HG02623 (cell line): ENCODE data around the gene TECTB.

Experiments used
- ATAC-seq: cut with Tn5 transposase; IDR thresholded peaks from one replicate; pipeline ENCODE4 v1.9.1; 2021; ENCODE audit warnings: moderate library complexity; ENCODE audit not compliant: unreplicated experiment

TECTB gene

GRCh38 chr10:112307358-112308124 lies 24.3 kb downstream of the TECTB start:
- no peak for ATAC-seq

GRCh38 chr10:112308125-112308502 lies 24.9 kb downstream of the TECTB start:
- ATAC-seq: no peak

GRCh38 chr10:112311481-112311880 lies 28.3 kb downstream of the TECTB start:
- no peak for ATAC-seq

DNA sequence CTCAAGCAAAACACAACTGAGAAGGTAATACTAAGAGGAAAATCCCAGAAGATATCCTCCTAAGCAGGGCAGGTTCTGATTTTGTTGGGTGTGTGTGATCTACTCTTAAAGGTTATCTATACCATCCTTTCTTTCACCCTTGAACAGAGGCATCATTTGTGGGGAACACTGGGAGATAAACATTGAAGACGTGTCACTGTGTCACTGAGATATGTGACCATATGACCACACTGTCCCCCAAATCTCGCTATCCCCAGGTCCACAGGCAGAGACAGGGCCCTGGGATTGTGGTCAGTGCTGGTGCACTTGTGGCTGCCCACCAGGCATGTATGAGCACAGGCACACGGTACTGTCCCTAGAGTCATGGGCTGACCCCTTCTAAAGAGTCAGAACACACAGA lies 30.0 kb downstream of the TECTB start:
- no peak for ATAC-seq

DNA sequence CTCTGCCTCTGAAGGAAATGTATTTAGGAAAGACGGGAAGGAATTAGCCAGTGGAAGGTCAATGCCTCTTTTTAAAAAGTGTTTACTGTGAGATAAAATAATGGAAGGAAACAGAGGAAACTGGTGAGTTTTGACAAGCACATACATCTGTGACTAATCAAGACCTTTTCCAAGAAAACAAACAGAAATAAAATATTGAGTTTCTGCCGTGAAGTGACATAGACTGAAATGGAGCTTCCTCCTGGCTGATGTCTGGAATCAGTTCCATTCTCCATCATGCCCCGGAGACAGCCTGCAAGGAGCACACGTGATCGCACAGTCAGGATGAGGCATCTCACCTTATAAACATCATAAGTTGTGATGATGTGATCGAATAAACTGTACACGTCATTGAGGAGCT lies 30.7 kb downstream of the TECTB start:
- no peak for ATAC-seq

- ATAC-seq: peak; percentile 77
Observed at GRCh38 chr10:112314822-112315474, 31.7 kb downstream of the TECTB start.

DNA sequence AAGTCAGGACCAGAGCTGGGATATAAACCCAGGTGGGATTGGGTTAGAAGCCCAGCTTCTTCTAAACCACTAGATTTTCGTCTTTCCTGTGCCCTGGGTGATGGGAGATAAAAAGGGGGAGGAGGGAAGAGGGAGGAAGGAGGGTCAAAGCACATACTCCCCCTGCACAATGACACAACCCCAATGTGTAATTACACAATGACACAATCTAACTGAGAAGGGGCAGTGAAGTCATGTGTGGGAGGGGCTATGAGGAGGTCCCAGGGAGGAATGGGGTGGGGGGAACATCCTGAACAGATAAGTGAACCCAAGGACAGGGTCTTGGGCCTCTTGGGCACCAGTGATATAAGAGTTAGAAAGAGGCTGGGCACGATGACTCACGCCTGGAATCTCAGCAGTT lies 44.5 kb downstream of the TECTB start:
- ATAC-seq: no peak

- no peak for ATAC-seq
Observed at GRCh38 chr10:112330162-112330561, 47.0 kb downstream of the TECTB start.

DNA sequence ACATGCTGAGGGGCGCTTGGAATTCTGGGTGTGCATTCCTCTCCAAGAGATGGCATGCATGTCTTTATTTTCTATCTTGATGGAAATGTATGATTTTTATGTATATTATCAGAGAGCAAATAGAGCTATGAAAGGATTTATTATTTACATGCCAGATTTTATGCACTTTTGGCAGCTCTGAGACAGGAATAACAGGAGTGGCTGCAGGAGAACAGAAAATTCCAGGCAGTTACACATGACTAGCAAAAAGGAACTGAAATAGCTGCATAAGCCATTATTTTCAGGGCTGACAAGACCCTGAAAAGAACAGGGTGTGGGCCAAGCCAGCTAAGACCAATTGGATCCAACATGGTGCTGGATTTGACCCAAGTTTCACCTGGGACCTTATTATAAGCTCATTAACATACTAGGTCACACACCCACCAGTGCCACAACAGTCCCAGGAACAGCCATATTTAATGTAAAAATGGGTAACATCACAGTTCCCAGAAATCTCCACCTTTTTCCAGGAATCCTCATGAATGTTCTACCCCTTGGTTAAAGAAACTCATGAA lies 47.5 kb downstream of the TECTB start:
- ATAC-seq: no peak

- ATAC-seq: no peak
Observed at GRCh38 chr10:112332022-112332421, 48.8 kb downstream of the TECTB start.

DNA sequence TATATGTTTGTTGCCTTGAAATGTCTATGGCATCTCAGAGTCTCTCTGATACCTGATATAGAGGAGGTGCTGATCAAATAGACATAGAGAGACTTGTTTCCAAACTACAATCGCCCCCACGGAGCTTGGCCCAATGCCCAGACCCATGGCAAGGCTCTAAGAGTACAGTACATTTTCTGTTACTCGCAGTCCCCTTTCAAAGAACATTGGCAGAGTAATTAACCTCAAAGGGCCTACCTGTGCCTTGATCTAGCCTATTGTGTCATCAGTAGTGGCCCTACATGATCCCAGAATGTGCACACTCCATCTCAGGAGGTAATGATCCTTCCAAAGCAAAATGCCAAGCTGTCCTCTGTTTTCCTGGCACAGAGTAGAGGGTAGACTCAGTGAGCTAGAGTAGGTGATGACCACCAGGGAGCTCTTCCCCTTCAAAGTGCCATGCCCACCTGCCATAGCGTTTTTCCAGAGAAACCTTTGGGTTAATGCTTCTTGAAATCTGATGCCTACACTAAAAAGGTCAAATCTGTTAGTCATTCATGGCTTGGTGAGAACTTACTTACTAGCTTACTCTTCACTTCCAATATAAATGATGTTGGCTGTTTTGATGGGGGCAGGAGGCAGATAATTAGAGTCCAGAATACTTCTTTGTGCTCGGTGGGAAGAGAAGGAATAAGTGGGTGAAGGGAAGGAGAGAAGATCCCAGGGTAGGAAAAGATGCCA lies 49.5 kb downstream of the TECTB start:
- no peak for ATAC-seq

- ATAC-seq: no peak
Observed at GRCh38 chr10:112333452-112333851, 50.3 kb downstream of the TECTB start.

- ATAC-seq: no peak
Observed at GRCh38 chr10:112335111-112335867, 52.1 kb downstream of the TECTB start.

DNA sequence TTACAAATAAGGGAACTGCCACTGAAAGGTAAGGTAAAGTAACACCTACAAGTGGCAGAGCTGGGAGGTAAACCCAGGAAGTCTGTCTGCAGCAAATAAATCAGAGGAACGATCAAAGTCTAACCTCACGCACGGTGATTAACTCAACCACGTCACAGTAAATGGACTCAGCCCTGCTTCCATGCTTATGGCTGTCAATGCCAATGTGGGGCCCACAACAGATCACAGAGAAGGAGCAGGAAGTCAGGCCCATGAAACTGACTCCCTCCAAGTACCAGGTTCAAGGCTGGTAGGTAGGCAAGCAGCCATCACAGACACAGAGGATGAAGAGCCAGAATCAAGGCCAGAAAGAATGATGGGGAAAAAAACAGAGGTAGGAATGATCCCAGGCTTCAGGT lies 52.7 kb downstream of the TECTB start:
- no peak for ATAC-seq

- ATAC-seq: no peak
Observed at GRCh38 chr10:112336556-112337201, 53.5 kb downstream of the TECTB start.

DNA sequence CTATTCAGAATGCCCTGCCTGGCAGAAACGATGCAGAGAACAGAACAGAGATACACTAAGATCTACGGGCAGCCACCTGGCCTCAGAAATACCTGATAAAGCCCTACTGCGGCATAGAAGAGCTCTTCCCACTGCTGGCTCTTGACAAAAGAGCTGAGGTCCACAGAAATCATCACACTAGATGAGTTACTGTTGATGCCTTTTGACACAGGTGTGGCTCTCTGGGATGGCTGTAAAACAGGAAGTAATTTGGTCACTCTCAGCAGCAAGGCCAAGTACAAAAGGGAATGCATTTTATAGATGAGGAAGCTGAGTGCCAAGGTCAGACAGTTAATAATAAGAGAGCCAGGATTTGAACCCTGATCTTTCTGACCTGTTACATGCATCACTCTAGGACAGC lies 55.8 kb downstream of the TECTB start:
- no peak for ATAC-seq

- ATAC-seq: no peak
Observed at GRCh38 chr10:112340601-112341000, 57.4 kb downstream of the TECTB start.

DNA sequence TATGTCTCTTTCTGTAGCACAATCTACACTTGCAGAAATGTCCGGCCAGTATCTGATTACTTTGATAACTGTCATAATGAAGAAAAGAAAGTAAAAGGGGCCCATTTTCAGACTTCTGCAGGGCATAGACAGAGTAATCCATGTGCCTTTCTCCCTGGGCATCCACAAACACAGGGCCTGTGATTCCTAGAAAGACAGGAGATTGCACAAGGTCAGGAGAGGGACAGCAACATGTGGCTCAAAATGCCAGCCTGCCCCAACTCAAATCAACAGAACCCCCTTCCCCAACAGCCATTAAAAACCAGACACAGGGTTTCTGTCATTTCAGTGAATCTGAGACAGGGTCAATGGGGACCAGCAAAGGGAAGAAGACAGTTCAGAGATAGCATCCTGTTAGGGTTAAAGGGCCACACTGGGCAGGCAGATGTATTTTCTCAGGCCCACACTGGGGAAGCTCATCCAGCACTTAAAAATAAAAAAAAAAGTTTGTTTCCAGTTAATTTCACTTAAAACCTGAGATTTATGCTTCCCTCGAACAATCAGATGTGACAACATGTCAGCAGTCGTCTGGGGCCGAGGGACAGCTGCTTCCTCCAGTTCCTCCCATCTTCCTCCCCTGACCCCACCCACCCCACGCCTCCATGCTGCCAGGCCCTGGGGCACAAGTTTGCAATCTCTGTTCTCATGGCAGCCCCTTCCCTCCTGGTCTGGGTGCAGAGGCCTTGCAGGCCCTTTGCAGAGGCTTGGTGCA lies 60.0 kb downstream of the TECTB start:
- ATAC-seq: no peak

GRCh38 chr10:112344261-112344660 lies 61.1 kb downstream of the TECTB start:
- ATAC-seq: no peak

DNA sequence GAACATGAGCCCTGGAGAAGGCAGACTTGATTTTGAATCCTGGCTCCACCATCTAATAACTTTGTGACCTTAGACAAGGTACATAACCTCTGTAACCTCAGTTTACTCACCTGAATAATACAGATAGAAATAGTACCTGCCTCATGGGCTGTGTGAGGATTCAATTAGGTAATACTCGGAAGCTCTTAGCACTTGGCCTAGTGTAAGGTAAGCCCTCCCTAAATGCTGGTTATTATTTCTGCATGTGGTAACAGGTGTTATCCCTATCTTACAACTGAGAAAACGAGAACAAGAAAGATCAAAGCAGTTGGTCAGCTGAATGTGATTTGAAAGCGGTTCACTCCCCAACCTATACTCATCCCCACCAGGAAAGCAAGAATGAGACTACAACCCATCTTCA lies 62.0 kb downstream of the TECTB start:
- ATAC-seq: no peak
